HepG2 (cell line): ENCODE measurements around the gene COBL. TPM values are rescaled to one million over a fixed set of nuclear protein-coding genes. Genes with fewer than 3 reads are reported as not detected.

Experiments used
- ATAC-seq: fragments of 200-7000 bp; cut with Tn5 transposase; 3 replicates; pipeline ENCODE4 v1.9.1; 2020; ENCODE audit warnings: mild to moderate bottlenecking, moderate library complexity
- BruUV-seq: library from RNA; stranded (reverse); fragments of 400-500 nt; replicated peaks from 2 replicates; lab custom pipeline; 2021; lab: Mats Ljungman, UMichigan
- CTCF ChIA-PET: fragments of 300-600 bp; formaldehyde crosslinking; extraction: SDS; loops from one replicate; lab custom pipeline; 2021; ENCODE audit warnings: low total read pairs, inconsistent platforms, low intra/inter-chr PET ratio; lab: Yijun Ruan, JAX
- POLR2A ChIA-PET: fragments of 350-600 bp; sonication (Branson Sonifier 250); formaldehyde crosslinking; loops from one replicate; lab custom pipeline; 2020; ENCODE audit warnings: antibody characterized with exemption, inconsistent platforms; lab: Yijun Ruan, JAX
- DNase-seq: peaks from one replicate; pipeline ENCODE4 v3.0.0-alpha.2; 2015; ENCODE audit warnings: low spot score
- FAIRE-seq: peaks from 3 replicates; lab custom pipeline; 2011; peaks lifted over from hg19 to GRCh38; lab: Jason Lieb, UNC
- H2AFZ ChIP-seq: one replicate; pipeline ENCODE4 v1.6.1; 2011; ENCODE audit warnings: low read length, inconsistent platforms
- H3K27ac ChIP-seq: fragments of 300-600 bp; 3 replicates; pipeline ENCODE4 v1.8.0; 2011; ENCODE audit warnings: mixed run types, mild to moderate bottlenecking, mixed read lengths, low read length, inconsistent platforms; ENCODE audit not compliant: insufficient read depth; ENCODE audit errors: extremely low read length
- H3K27me3 ChIP-seq, 2 experiments: fragments of 200-600 bp in 1 of 2; 2 replicates in 1 of 2; 3 replicates in 1 of 2; pipeline versions ENCODE4 v1.6.0 to v1.8.0; 2011; ENCODE audit warnings: low read length in 2 of 2, mild to moderate bottlenecking in 2 of 2, moderate library complexity in 2 of 2, inconsistent platforms in 1 of 2; ENCODE audit not compliant: insufficient read depth in 2 of 2, control insufficient read depth in 1 of 2
- H3K36me3 ChIP-seq, 2 experiments: fragments of 200-600 bp in 1 of 2; replicated peaks in 1 of 2; 2 replicates in 1 of 2; 3 replicates in 1 of 2; pipeline versions ENCODE4 v1.5.1 to v1.8.0; 2011; ENCODE audit warnings: low read length in 2 of 2, inconsistent platforms in 1 of 2; ENCODE audit not compliant: insufficient read depth in 2 of 2, control insufficient read depth in 1 of 2
- H3K4me1 ChIP-seq: 2 replicates; pipeline ENCODE4 v1.5.1; 2012; ENCODE audit warnings: low read length, inconsistent platforms; ENCODE audit not compliant: insufficient read depth
- H3K4me2 ChIP-seq: 2 replicates; pipeline ENCODE4 v1.6.0; 2011; ENCODE audit warnings: low read depth, low read length, inconsistent platforms
- H3K4me3 ChIP-seq, 3 experiments: fragments of 200-600 bp in 1 of 3; sonication (generic), shearing (Covaris generic) in 1 of 3; replicated peaks in 1 of 3; 2 replicates each; pipeline ENCODE4 v1.5.1; 2011 to 2016; ENCODE audit warnings: low read length in 3 of 3, inconsistent platforms in 2 of 3, low read depth in 2 of 3, mild to moderate bottlenecking in 2 of 3, control low read depth in 1 of 3, mixed read lengths in 1 of 3; ENCODE audit not compliant: insufficient read depth in 1 of 3
- H3K79me2 ChIP-seq: one replicate; pipeline ENCODE4 v1.6.1; 2011; ENCODE audit warnings: low read length, inconsistent platforms; ENCODE audit not compliant: insufficient read depth
- H3K9ac ChIP-seq: 2 replicates; pipeline ENCODE4 v1.6.0; 2011; ENCODE audit warnings: mild to moderate bottlenecking, low read depth, low read length, inconsistent platforms; ENCODE audit not compliant: insufficient read depth
- H3K9me3 ChIP-seq: 2 replicates; pipeline ENCODE4 v1.5.1; 2012; ENCODE audit warnings: mild to moderate bottlenecking, low read length
- H4K20me1 ChIP-seq: 2 replicates; pipeline ENCODE4 v1.6.0; 2011; ENCODE audit warnings: inconsistent platforms, mild to moderate bottlenecking, low read length, moderate library complexity; ENCODE audit not compliant: insufficient read depth
- ARNTL ChIP-seq: sonication (generic); formaldehyde crosslinking; IDR thresholded peaks from 2 replicates; pipeline ENCODE4 v1.4.0; 2020; ENCODE audit warnings: mild to moderate bottlenecking, missing genetic modification reagents
- ATF4 ChIP-seq, 2 experiments: fragments of 450-650 bp in 1 of 2; sonication (generic) in 1 of 2; formaldehyde crosslinking; IDR thresholded peaks; 2 replicates each; pipeline versions ENCODE4 v1.5.0 to v1.8.0; 2020 to 2022; ENCODE audit warnings: mild to moderate bottlenecking in 1 of 2, missing genetic modification reagents in 1 of 2
- ELF3 ChIP-seq: IDR thresholded peaks from 2 replicates; pipeline ENCODE4 v1.6.1; 2016; ENCODE audit warnings: missing genetic modification reagents, missing compliant biosample characterization
- ETV6 ChIP-seq: sonication (generic); formaldehyde crosslinking; conservative IDR thresholded peaks from 2 replicates; pipeline ENCODE4 v1.4.0; 2020; ENCODE audit warnings: missing genetic modification reagents
- GPBP1L1 ChIP-seq: sonication (generic); formaldehyde crosslinking; IDR thresholded peaks from 2 replicates; pipeline ENCODE4 v1.5.0; 2020; ENCODE audit warnings: mild to moderate bottlenecking, missing genetic modification reagents
- MAFK ChIP-seq, 2 experiments: IDR thresholded peaks in 1 of 2; conservative IDR thresholded peaks in 1 of 2; 2 replicates each; pipeline ENCODE4 v1.6.1; 2011; ENCODE audit warnings: improper control_type of control experiment in 2 of 2, low read length in 2 of 2
- MBD4 ChIP-seq: IDR thresholded peaks from 2 replicates; pipeline ENCODE4 v1.6.1; 2012; ENCODE audit warnings: low read length, inconsistent platforms, borderline replicate concordance
- SMAD3 ChIP-seq: sonication (generic); formaldehyde crosslinking; IDR thresholded peaks from 2 replicates; pipeline ENCODE4 v1.4.0; 2020; ENCODE audit warnings: missing genetic modification reagents
- ZFP36L1 ChIP-seq: sonication (generic); formaldehyde crosslinking; IDR thresholded peaks from 2 replicates; pipeline ENCODE4 v1.8.0; 2022; ENCODE audit warnings: mild to moderate bottlenecking, missing genetic modification reagents, moderate library complexity
- ZNF562 ChIP-seq: sonication (generic); formaldehyde crosslinking; IDR thresholded peaks from 2 replicates; pipeline ENCODE4 v1.8.0; 2022; ENCODE audit warnings: missing genetic modification reagents, borderline replicate concordance
- WGBS: methylation state at CpG from one replicate; pipeline ENCODE4 v1.1.6; 2017; ENCODE audit warnings: low lambda C conversion rate; 5-methylcytosine and 5-hydroxymethylcytosine counted together
- in situ Hi-C: cut with HindIII; loops from 2 replicates; pipeline ENCODE4 v1.10.0; 2017; ENCODE audit warnings: low pct_unique_long_range_greater_than_20kb; ENCODE audit not compliant: extremely low pct_ligation_motif_present
- intact Hi-C: fragments of 100-400 bp; cut with micrococcal nuclease; formaldehyde crosslinking; loops from one replicate; pipeline ENCODE4 v1.10.0; 2022; ENCODE audit not compliant: unreplicated experiment
- polyA plus RNA-seq, 8 experiments: library from polyadenylated mRNA; depleted of rRNA in 3 of 8; stranded (reverse) in 7 of 8; unstranded in 1 of 8; fragments of >200 nt; fragmentation: Illumina TruSeq in 4 of 8; extraction: Trizol in 4 of 8; gene quantifications; 2 replicates each; pipeline versions ENCODE4 v1.2.1 to v1.2.3, GENCODE V29; 2011 to 2016; ENCODE audit warnings: low read depth in 4 of 8, missing spikeins in 1 of 8, mixed read lengths in 1 of 8; ENCODE audit not compliant: insufficient read depth in 1 of 8
- total RNA-seq, 5 experiments: library from RNA; depleted of rRNA; stranded (reverse); fragments of >200 nt; fragmentation: Illumina TruSeq; extraction: Trizol; gene quantifications; 2 replicates each; pipeline ENCODE4 v1.2.3, GENCODE V29; 2016; ENCODE audit warnings: low read depth in 1 of 5

Gene COBL
- total and polyA plus RNA-seq, 2 of the 13 experiments (the other 11 are each of a cell fraction or from before 2014, with no cell fraction given): 3.8 to 4.9 TPM

GRCh38 chr7:51327287-51327717 lies 10.7 kb upstream of the COBL start (continued):
- no peak for TF ChIP-seq SMAD3 (CRISPR knock-in tag)

GRCh38 chr7:51326656-51327286 lies 10.2 kb upstream of the COBL start:
- DNase-seq (no peak), ATAC-seq (no peak), FAIRE-seq (no peak)
- H4K20me1 ChIP-seq: no peaks in the 10 kb centered on the region
- peaks cover 61% of the 10 kb centered on the region for H3K4me1 ChIP-seq
- no peak overlapping the region for H3K4me2 ChIP-seq
- no peak for TF ChIP-seq MBD4
- TF ChIP-seq ETV6 (CRISPR knock-in tag): no peak
- TF ChIP-seq ATF4 (CRISPR knock-in tag; IDR thresholded peaks at IDR 0.05): no peak
- TF ChIP-seq GPBP1L1 (CRISPR knock-in tag): no peak
- TF ChIP-seq ZFP36L1 (CRISPR knock-in tag): no peak
- no peak for TF ChIP-seq MAFK (conservative IDR thresholded peaks at IDR 0.05 in 1 of 2, IDR thresholded peaks at IDR 0.05 in 1 of 2; ENCODE audit: low read length in 2 of 2)
- TF ChIP-seq ELF3 (CRISPR knock-in tag): no peak
- no peak for TF ChIP-seq ARNTL (CRISPR knock-in tag)
- TF ChIP-seq ZNF562 (CRISPR knock-in tag): no peak
- CTCF ChIA-PET: no interaction called here
- intact Hi-C loops (no loop called here), in situ Hi-C loops (no loop called here)
- H3K79me2 ChIP-seq: no peaks in the 10 kb centered on the region
- H2AFZ ChIP-seq: no peak overlapping the region
- no peaks in the 10 kb centered on the region for H3K36me3 ChIP-seq
- no peak overlapping the region for H3K27ac ChIP-seq
- no peaks in the 10 kb centered on the region for H3K9me3 ChIP-seq
- no peak overlapping the region for H3K4me3 ChIP-seq
- POLR2A ChIA-PET: interaction anchor here (1.0 kb wide), 1 partner anchor 11 kb away, joined by 4 read pairs; no protein-coding TSS in a partner anchor
- H3K27me3 ChIP-seq: no peaks in the 10 kb centered on the region
- no peak overlapping the region for H3K9ac ChIP-seq
- no TSS peak for BruUV-seq
- 54% methylated on average over 11 of the region's 14 CpGs for WGBS
